HCT116 (cell line): ENCODE results near the gene RPRD1B. TPM values are rescaled to one million over a fixed set of nuclear protein-coding genes. Genes with fewer than 3 reads are reported as not detected.

Experiments
- ATAC-seq: fragments of 200-7000 bp; cut with Tn5 transposase; 2 replicates; pipeline ENCODE4 v1.9.1; 2020; ENCODE audit warnings: mild to moderate bottlenecking, moderate library complexity
- BruUV-seq: library from RNA; stranded (reverse); fragments of 400-500 nt; replicated peaks from 2 replicates; lab custom pipeline; 2021; lab: Mats Ljungman, UMichigan
- CTCF ChIA-PET: fragments of 300-600 bp; sonication (Branson Sonifier 250); formaldehyde crosslinking; loops from one replicate; lab custom pipeline; 2021; ENCODE audit warnings: antibody characterized with exemption; lab: Charles Lee
- POLR2A ChIA-PET: fragments of 300-600, 350-600 bp; sonication (Branson Sonifier 250); formaldehyde crosslinking; loops from one replicate; lab custom pipeline; 2021; ENCODE audit warnings: antibody characterized with exemption; lab: Charles Lee
- RAD21 ChIA-PET, 2 experiments: fragments of 300-600 bp; sonication (Branson Sonifier 250); formaldehyde crosslinking; loops; one replicate each; lab custom pipeline; 2023; ENCODE audit warnings: low total read pairs in 2 of 2; ENCODE audit not compliant: uncharacterized antibody in 2 of 2, unreplicated experiment in 2 of 2, low non-redundant PET in 1 of 2; lab: Charles Lee
- DNase-seq: peaks from one replicate; pipeline ENCODE4 v3.0.0-alpha.2; 2010; ENCODE audit warnings: low read depth, low spot score
- H2AFZ ChIP-seq: fragments of 200-600 bp; shearing (Covaris generic), sonication (generic); 2 replicates; pipeline ENCODE4 v1.6.1; 2017; ENCODE audit warnings: low read depth, mixed run types, mixed read lengths, antibody characterized with exemption, low read length; ENCODE audit not compliant: poor library complexity, severe bottlenecking
- H3K27ac ChIP-seq: 2 replicates; pipeline ENCODE4 v1.5.1; 2012; ENCODE audit warnings: low read depth, low read length
- H3K27me3 ChIP-seq: fragments of 200-600 bp; sonication (generic); 2 replicates; pipeline ENCODE4 v1.6.1; 2016; ENCODE audit warnings: mixed run types, low read length, mixed read lengths; ENCODE audit not compliant: insufficient read depth
- H3K36me3 ChIP-seq, 2 experiments: fragments of 200-500 bp in 1 of 2; fragments of 200-600 bp in 1 of 2; sonication (Bioruptor generic) in 1 of 2; sonication (generic) in 1 of 2; 2 replicates each; pipeline versions ENCODE4 v1.5.1 to v1.6.1; 2014 to 2016; ENCODE audit warnings: low read length in 2 of 2, inconsistent platforms in 1 of 2, mixed read lengths in 1 of 2, mixed run types in 1 of 2; ENCODE audit not compliant: insufficient read depth in 2 of 2, control insufficient read depth in 1 of 2
- H3K4me1 ChIP-seq, 2 experiments: fragments of 200-600 bp in 1 of 2; sonication (generic) in 1 of 2; 2 replicates each; pipeline versions ENCODE4 v1.5.1 to v1.6.1; 2012 to 2017; ENCODE audit warnings: low read length in 2 of 2, inconsistent platforms in 1 of 2, mild to moderate bottlenecking in 1 of 2, mixed read lengths in 1 of 2, mixed run types in 1 of 2, moderate library complexity in 1 of 2; ENCODE audit not compliant: insufficient read depth in 2 of 2, control insufficient read depth in 1 of 2
- H3K4me2 ChIP-seq: fragments of 200-600 bp; sonication (generic); 2 replicates; pipeline ENCODE4 v1.6.1; 2017; ENCODE audit warnings: mixed run types, low read length, mixed read lengths
- H3K4me3 ChIP-seq, 2 experiments: fragments of 200-600 bp in 1 of 2; sonication (generic) in 1 of 2; replicated peaks in 1 of 2; 2 replicates each; pipeline ENCODE4 v1.5.1; 2011 to 2016; ENCODE audit warnings: low read length in 2 of 2, control low read depth in 1 of 2, low read depth in 1 of 2, mild to moderate bottlenecking in 1 of 2, mixed read lengths in 1 of 2, mixed run types in 1 of 2
- H3K79me2 ChIP-seq: fragments of 200-600 bp; sonication (generic); 2 replicates; pipeline ENCODE4 v1.6.1; 2017; ENCODE audit warnings: mild to moderate bottlenecking, mixed run types, low read length, moderate library complexity, mixed read lengths; ENCODE audit not compliant: insufficient read depth
- H3K9ac ChIP-seq: fragments of 200-600 bp; sonication (generic); 2 replicates; pipeline ENCODE4 v1.6.1; 2016; ENCODE audit warnings: low read length, mixed read lengths
- H3K9me2 ChIP-seq: fragments of 200-600 bp; sonication (generic), shearing (Covaris generic); 2 replicates; pipeline ENCODE4 v1.6.1; 2017; ENCODE audit warnings: mixed run types, mild to moderate bottlenecking, moderate library complexity; ENCODE audit not compliant: insufficient read depth
- H3K9me3 ChIP-seq, 2 experiments: fragments of 200-500 bp in 1 of 2; fragments of 200-600 bp in 1 of 2; sonication (Bioruptor generic) in 1 of 2; sonication (generic) in 1 of 2; 2 replicates each; pipeline ENCODE4 v1.6.1; 2014 to 2017; ENCODE audit warnings: low read length in 2 of 2, mixed read lengths in 2 of 2, inconsistent platforms in 1 of 2, low read depth in 1 of 2, mild to moderate bottlenecking in 1 of 2, mixed run types in 1 of 2, moderate library complexity in 1 of 2; ENCODE audit not compliant: control insufficient read depth in 1 of 2, insufficient read depth in 1 of 2
- H4K20me1 ChIP-seq: fragments of 200-600 bp; sonication (generic), shearing (Covaris generic); 2 replicates; pipeline ENCODE4 v1.6.1; 2017; ENCODE audit warnings: mixed run types, mild to moderate bottlenecking, moderate library complexity; ENCODE audit not compliant: insufficient read depth
- ELF1 ChIP-seq: IDR thresholded peaks from 2 replicates; pipeline ENCODE4 v1.6.1; 2012; ENCODE audit warnings: low read depth, borderline replicate concordance
- EZH2 ChIP-seq: fragments of 200-600 bp; sonication (generic); IDR thresholded peaks from 2 replicates; pipeline ENCODE4 v1.6.1; 2017; ENCODE audit warnings: antibody characterized with exemption, mixed run types
- EZH2phosphoT487 ChIP-seq: fragments of 200-600 bp; IDR thresholded peaks from 2 replicates; pipeline ENCODE4 v1.6.1; 2018; ENCODE audit warnings: antibody characterized with exemption, borderline replicate concordance
- POLR2A ChIP-seq: IDR thresholded peaks from 2 replicates; pipeline ENCODE4 v1.7.0; 2011; ENCODE audit warnings: borderline replicate concordance; ENCODE audit not compliant: insufficient read depth, insufficient read length; ENCODE audit errors: extremely low read depth
- POLR2AphosphoS5 ChIP-seq: IDR thresholded peaks from 2 replicates; pipeline ENCODE4 v1.6.1; 2011; ENCODE audit warnings: mild to moderate bottlenecking, low read depth, low read length, moderate library complexity
- SIN3A ChIP-seq: IDR thresholded peaks from 2 replicates; pipeline ENCODE4 v1.6.1; 2012; ENCODE audit warnings: low read depth
- SP1 ChIP-seq: IDR thresholded peaks from 2 replicates; pipeline ENCODE4 v1.6.1; 2012; ENCODE audit warnings: low read depth
- SRF ChIP-seq: IDR thresholded peaks from 2 replicates; pipeline ENCODE4 v1.6.1; 2012; ENCODE audit warnings: low read depth
- TCF7L2 ChIP-seq: IDR thresholded peaks from 2 replicates; pipeline ENCODE4 v1.7.0; 2011; ENCODE audit warnings: borderline replicate concordance, inconsistent platforms; ENCODE audit not compliant: insufficient read depth, insufficient read length; ENCODE audit errors: extremely low read depth
- intact Hi-C: fragments of 100-400 bp; cut with micrococcal nuclease; formaldehyde crosslinking; loops from 2 replicates; pipeline ENCODE4 v1.10.0; 2022
- total RNA-seq: library from RNA; stranded (reverse); gene quantifications from one replicate; pipeline ENCODE4 v1.2.1, GENCODE V29; 2021; ENCODE audit not compliant: unreplicated experiment
- TF ChIP-seq, protein P1 (sequence below), 3 experiments: fragments of 200-600 bp in 1 of 3; sonication (generic) in 1 of 3; IDR thresholded peaks in 2 of 3; conservative IDR thresholded peaks in 1 of 3; 2 replicates each; pipeline ENCODE4 v1.5.1; 2012 to 2017; ENCODE audit warnings: low read depth in 2 of 3, low read length in 2 of 3, antibody characterized with exemption in 1 of 3, borderline replicate concordance in 1 of 3, control low read depth in 1 of 3, mild to moderate bottlenecking in 1 of 3, mixed read lengths in 1 of 3, mixed run types in 1 of 3, moderate library complexity in 1 of 3; ENCODE audit not compliant: insufficient read depth in 1 of 3
- TF ChIP-seq, protein P2 (sequence below): IDR thresholded peaks from 2 replicates; pipeline ENCODE4 v1.6.1; 2011; ENCODE audit warnings: mild to moderate bottlenecking, low read length, moderate library complexity; ENCODE audit not compliant: insufficient replicate concordance; ENCODE audit errors: extremely low read depth

Gene RPRD1B
- total RNA-seq, 1 experiment from 2014 or later: 30.7 TPM

DNA sequence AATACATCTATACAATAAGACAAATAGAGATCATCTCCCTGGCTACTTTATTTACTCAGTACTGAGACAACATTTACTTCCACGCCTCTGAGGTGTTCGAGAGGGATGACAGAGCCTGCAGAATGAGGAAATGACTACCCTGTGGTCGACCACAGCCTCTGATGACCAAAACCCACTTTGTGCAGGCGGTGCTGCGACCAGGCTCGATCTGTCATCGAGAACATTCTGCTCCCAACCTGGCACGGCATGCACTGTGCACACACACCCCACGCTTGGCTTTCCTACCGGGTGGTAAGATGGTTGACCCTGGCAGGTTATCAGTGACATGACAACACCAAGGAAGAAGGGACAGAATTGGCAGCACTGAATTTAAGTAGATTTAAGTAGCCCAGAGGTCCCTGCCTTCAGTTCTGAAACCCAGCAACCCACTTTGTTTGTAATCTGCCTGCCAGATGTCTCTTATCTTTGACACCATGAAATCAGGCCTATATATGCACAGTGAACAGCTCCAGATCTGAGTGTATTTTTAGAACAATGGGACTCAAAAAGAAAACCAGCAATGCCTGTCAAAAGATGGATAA lies 42.9 kb upstream of the RPRD1B start (continued):
- TF ChIP-seq, protein P1, sequence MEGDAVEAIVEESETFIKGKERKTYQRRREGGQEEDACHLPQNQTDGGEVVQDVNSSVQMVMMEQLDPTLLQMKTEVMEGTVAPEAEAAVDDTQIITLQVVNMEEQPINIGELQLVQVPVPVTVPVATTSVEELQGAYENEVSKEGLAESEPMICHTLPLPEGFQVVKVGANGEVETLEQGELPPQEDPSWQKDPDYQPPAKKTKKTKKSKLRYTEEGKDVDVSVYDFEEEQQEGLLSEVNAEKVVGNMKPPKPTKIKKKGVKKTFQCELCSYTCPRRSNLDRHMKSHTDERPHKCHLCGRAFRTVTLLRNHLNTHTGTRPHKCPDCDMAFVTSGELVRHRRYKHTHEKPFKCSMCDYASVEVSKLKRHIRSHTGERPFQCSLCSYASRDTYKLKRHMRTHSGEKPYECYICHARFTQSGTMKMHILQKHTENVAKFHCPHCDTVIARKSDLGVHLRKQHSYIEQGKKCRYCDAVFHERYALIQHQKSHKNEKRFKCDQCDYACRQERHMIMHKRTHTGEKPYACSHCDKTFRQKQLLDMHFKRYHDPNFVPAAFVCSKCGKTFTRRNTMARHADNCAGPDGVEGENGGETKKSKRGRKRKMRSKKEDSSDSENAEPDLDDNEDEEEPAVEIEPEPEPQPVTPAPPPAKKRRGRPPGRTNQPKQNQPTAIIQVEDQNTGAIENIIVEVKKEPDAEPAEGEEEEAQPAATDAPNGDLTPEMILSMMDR (IDR thresholded peaks at IDR 0.05 in 2 of 3, conservative IDR thresholded peaks at IDR 0.05 in 1 of 3; ENCODE audit: borderline replicate concordance in 1 of 3, insufficient read depth in 1 of 3, low read depth in 2 of 3, low read length in 2 of 3): no peak
- TF ChIP-seq SRF: no peak

DNA sequence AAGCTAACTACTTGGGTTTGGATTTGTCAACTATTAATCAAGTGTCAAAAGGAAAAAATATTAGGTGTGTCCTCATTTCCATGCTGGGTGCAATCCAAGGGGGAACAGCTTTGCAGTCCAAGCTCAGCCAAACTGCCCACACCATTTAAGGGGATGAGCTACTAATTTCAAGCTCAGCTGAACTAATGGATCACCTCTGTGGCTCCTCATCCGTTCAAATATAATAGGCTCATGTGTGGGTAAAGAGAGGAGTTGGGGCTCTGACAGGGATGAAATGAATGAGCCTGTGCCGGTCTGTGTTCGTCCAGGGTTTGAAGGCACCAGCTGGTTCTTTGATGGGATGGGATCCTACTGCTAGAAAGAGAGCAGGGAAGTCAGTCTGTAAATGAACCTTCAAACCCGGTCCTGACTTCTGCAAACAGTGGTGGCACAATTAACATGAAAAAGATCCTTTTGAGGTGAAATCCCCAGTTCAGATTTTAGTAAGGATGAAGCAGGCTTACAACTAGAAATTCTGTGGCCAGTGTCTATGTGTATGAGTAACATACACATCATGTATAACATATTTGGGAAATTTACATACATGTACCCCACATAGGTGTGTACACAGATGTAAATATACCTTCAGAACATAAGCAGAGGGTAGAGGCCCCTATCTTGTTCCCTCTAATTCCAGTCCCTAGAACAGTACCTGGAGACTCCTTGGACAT lies 42.2 kb upstream of the RPRD1B start:
- ChIA-PET CTCF (interaction anchor here (1.0 kb wide), 1 partner anchor 427 kb away, joined by 5 read pairs; no protein-coding TSS in a partner anchor), POLR2A (no interaction called here), RAD21 (no interaction called here)
- Histone ChIP-seq H3K9me2 (no peaks in the 10 kb centered on the region), H3K27me3 (no peaks in the 10 kb centered on the region), H3K79me2 (no peaks in the 10 kb centered on the region), H3K9ac (no peak overlapping the region), H4K20me1 (no peaks in the 10 kb centered on the region), H3K4me2 (no peak overlapping the region), H3K27ac (no peak overlapping the region), H2AFZ (no peak overlapping the region), H3K36me3 (peaks cover 42 to 47% of the 10 kb centered on the region in 2 experiments; a peak in 3 of 4 replicates), H3K4me3 (no peak overlapping the region), H3K4me1 (0 out of 4 replicates have a peak, but pooled peaks cover 0 to 3% of the 10 kb centered on the region in 2 experiments), H3K9me3 (no peaks in the 10 kb centered on the region)
- DNase-seq: no peak
- TF ChIP-seq EZH2 (no peak), POLR2A (no peak), EZH2phosphoT487 (no peak), ELF1 (no peak), POLR2AphosphoS5 (no peak), SP1 (no peak), SRF (no peak), TCF7L2 (no peak), SIN3A (no peak)
- TF ChIP-seq, protein P2, sequence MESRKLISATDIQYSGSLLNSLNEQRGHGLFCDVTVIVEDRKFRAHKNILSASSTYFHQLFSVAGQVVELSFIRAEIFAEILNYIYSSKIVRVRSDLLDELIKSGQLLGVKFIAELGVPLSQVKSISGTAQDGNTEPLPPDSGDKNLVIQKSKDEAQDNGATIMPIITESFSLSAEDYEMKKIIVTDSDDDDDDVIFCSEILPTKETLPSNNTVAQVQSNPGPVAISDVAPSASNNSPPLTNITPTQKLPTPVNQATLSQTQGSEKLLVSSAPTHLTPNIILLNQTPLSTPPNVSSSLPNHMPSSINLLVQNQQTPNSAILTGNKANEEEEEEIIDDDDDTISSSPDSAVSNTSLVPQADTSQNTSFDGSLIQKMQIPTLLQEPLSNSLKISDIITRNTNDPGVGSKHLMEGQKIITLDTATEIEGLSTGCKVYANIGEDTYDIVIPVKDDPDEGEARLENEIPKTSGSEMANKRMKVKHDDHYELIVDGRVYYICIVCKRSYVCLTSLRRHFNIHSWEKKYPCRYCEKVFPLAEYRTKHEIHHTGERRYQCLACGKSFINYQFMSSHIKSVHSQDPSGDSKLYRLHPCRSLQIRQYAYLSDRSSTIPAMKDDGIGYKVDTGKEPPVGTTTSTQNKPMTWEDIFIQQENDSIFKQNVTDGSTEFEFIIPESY: no peak
- TF ChIP-seq, protein P1 (IDR thresholded peaks at IDR 0.05 in 2 of 3, conservative IDR thresholded peaks at IDR 0.05 in 1 of 3; ENCODE audit: borderline replicate concordance in 1 of 3, insufficient read depth in 1 of 3, low read depth in 2 of 3, low read length in 2 of 3): no peak
- intact Hi-C loops: no loop called here
- BruUV-seq: no TSS peak
- no peak for ATAC-seq
